Neuronal stem cell (in vitro differentiated cells): ENCODE measurements around the gene BLACAT1.

Source experiments
- DNase-seq: peaks from one replicate; pipeline ENCODE4 v3.0.0-alpha.2; 2013; ENCODE audit warnings: low spot score
- H2AFZ ChIP-seq: one replicate; pipeline ENCODE4 v1.6.1; 2013; ENCODE audit warnings: mild to moderate bottlenecking, low read length, inconsistent platforms
- H2AK5ac ChIP-seq: 2 replicates; pipeline ENCODE4 v1.6.1; 2013; ENCODE audit warnings: low read depth, mild to moderate bottlenecking, inconsistent platforms, low read length, moderate library complexity, mixed read lengths
- H2BK120ac ChIP-seq: 2 replicates; pipeline ENCODE4 v1.6.1; 2013; ENCODE audit warnings: low read depth, mild to moderate bottlenecking, inconsistent platforms, low read length, moderate library complexity, mixed read lengths
- H2BK12ac ChIP-seq: one replicate; pipeline ENCODE4 v1.6.1; 2013; ENCODE audit warnings: low read length, inconsistent platforms
- H2BK15ac ChIP-seq: 2 replicates; pipeline ENCODE4 v1.6.1; 2013; ENCODE audit warnings: mild to moderate bottlenecking, low read length, inconsistent platforms, mixed read lengths
- H2BK5ac ChIP-seq: one replicate; pipeline ENCODE4 v1.6.1; 2013; ENCODE audit warnings: inconsistent platforms, mild to moderate bottlenecking, low read length, moderate library complexity
- H3K14ac ChIP-seq: one replicate; pipeline ENCODE4 v1.6.1; 2013; ENCODE audit warnings: low read length, inconsistent platforms
- H3K18ac ChIP-seq: 2 replicates; pipeline ENCODE4 v1.6.1; 2013; ENCODE audit warnings: low read length, inconsistent platforms
- H3K23ac ChIP-seq: 2 replicates; pipeline ENCODE4 v1.6.1; 2013; ENCODE audit warnings: low read depth, mild to moderate bottlenecking, mixed read lengths, low read length, inconsistent platforms; ENCODE audit not compliant: poor library complexity
- H3K27ac ChIP-seq: replicated peaks from 3 replicates; pipeline ENCODE4 v1.5.1; 2013; ENCODE audit warnings: low read length, inconsistent platforms
- H3K27me3 ChIP-seq, 3 experiments: 2 replicates each; pipeline ENCODE4 v1.6.1; 2013; ENCODE audit warnings: low read length in 3 of 3, mild to moderate bottlenecking in 2 of 3, inconsistent platforms in 1 of 3, low read depth in 1 of 3, mixed read lengths in 1 of 3, moderate library complexity in 1 of 3; ENCODE audit not compliant: control insufficient read depth in 3 of 3, insufficient read depth in 3 of 3
- H3K36me3 ChIP-seq, 2 donors: replicated peaks in 1 of 2; 2 replicates each; pipeline ENCODE4 v1.6.1; 2013; ENCODE audit warnings: low read length in 2 of 2; ENCODE audit not compliant: control insufficient read depth in 2 of 2, insufficient read depth in 2 of 2
- H3K4ac ChIP-seq: 2 replicates; pipeline ENCODE4 v1.6.1; 2013; ENCODE audit warnings: inconsistent platforms, mild to moderate bottlenecking, low read length, moderate library complexity
- H3K4me1 ChIP-seq, 2 donors: 1 replicate in 1 of 2; 2 replicates in 1 of 2; pipeline ENCODE4 v1.6.1; 2013; ENCODE audit warnings: low read length in 2 of 2, low read depth in 1 of 2; ENCODE audit not compliant: control insufficient read depth in 2 of 2, insufficient read depth in 1 of 2
- H3K4me2 ChIP-seq: one replicate; pipeline ENCODE4 v1.6.1; 2013; ENCODE audit warnings: mild to moderate bottlenecking, low read length, inconsistent platforms; ENCODE audit not compliant: insufficient read depth, poor library complexity, severe bottlenecking
- H3K4me3 ChIP-seq, 2 donors: 2 replicates each; pipeline ENCODE4 v1.5.1; 2013; ENCODE audit warnings: low read length in 2 of 2, mild to moderate bottlenecking in 2 of 2, inconsistent platforms in 1 of 2, moderate library complexity in 1 of 2
- H3K79me1 ChIP-seq: one replicate; pipeline ENCODE4 v1.6.1; 2013; ENCODE audit warnings: low read depth, mild to moderate bottlenecking, inconsistent platforms, low read length, moderate library complexity
- H3K9ac ChIP-seq: one replicate; pipeline ENCODE4 v1.6.1; 2013; ENCODE audit warnings: mild to moderate bottlenecking, low read depth, low read length, inconsistent platforms; ENCODE audit not compliant: poor library complexity
- H3K9me3 ChIP-seq, 2 donors: replicated peaks in 1 of 2; 2 replicates each; pipeline versions ENCODE3 to v1.6.1; 2013; ENCODE audit warnings: low read length in 2 of 2, mild to moderate bottlenecking in 2 of 2, inconsistent platforms in 1 of 2, low read depth in 1 of 2, mixed read lengths in 1 of 2, moderate library complexity in 1 of 2; ENCODE audit not compliant: control insufficient read depth in 2 of 2, insufficient read depth in 1 of 2
- H4K8ac ChIP-seq: one replicate; pipeline ENCODE4 v1.6.1; 2013; ENCODE audit warnings: low read depth, mild to moderate bottlenecking, inconsistent platforms, low read length, moderate library complexity
- H4K91ac ChIP-seq: one replicate; pipeline ENCODE4 v1.6.1; 2013; ENCODE audit warnings: low read length, low read depth, mild to moderate bottlenecking, inconsistent platforms; ENCODE audit not compliant: poor library complexity
- WGBS, 2 donors: extraction: QIAGEN DNeasy Blood & Tissue Kit; methylation state at CpG; one replicate each; pipeline ENCODE4 v1.1.7; 2013; ENCODE audit warnings: missing lambda C conversion rate in 2 of 2, mixed read lengths in 1 of 2; ENCODE audit not compliant: insufficient read length in 2 of 2, insufficient replicate concordance in 1 of 2; ENCODE audit errors: extremely low coverage in 2 of 2; 5-methylcytosine and 5-hydroxymethylcytosine counted together

Gene BLACAT1

GRCh38 chr1:205449254-205449749, 6.5 kb downstream of the BLACAT1 start:
- Histone ChIP-seq H3K27ac (peak overlapping the region; percentile 99), H2BK5ac (peak overlapping the region; percentile 95), H3K4me3 (peak overlapping the region in 1 of 2 donors; percentile 74), H3K4ac (peak overlapping the region; percentile 86), H2BK120ac (peak overlapping the region; percentile 93), H3K23ac (peak overlapping the region; percentile 27), H3K14ac (peak overlapping the region; percentile 86), H4K8ac (peak overlapping the region; percentile 55), H3K79me1 (peaks cover 2% of the 10 kb centered on the region), H3K18ac (peak overlapping the region; percentile 98), H2AK5ac (peak overlapping the region; percentile 92), H3K9me3 (no peaks in the 10 kb centered on the region), H3K4me1 (peaks cover 54 to 63% of the 10 kb centered on the region in 2 donors), H2BK15ac (peak overlapping the region; percentile 86), H2AFZ (no peak overlapping the region), H4K91ac (peak overlapping the region; percentile 94), H3K4me2 (peak overlapping the region; percentile 72), H3K36me3 (peaks cover 0 to 12% of the 10 kb centered on the region in 2 donors), H2BK12ac (peak overlapping the region; percentile 92), H3K9ac (peak overlapping the region; percentile 96), H3K27me3 (peaks cover 0 to 48% (median 0%) of the 10 kb centered on the region in 3 experiments)
- no CpG with 5 or more reads among the region's 4 CpGs for WGBS, 2 donors
- no peak for DNase-seq

- Histone ChIP-seq H3K9ac (peak overlapping the region; percentile 96), H4K91ac (no peak overlapping the region), H3K27ac (peak overlapping the region; percentile 99), H4K8ac (peak overlapping the region; percentile 55), H3K27me3 (peaks cover 0 to 48% (median 0%) of the 10 kb centered on the region in 3 experiments), H3K18ac (peak overlapping the region; percentile 98), H3K14ac (peak overlapping the region; percentile 86), H3K4me2 (peak overlapping the region; percentile 72), H2AFZ (no peak overlapping the region), H3K4me1 (peaks cover 56 to 64% of the 10 kb centered on the region in 2 donors), H2BK12ac (no peak overlapping the region), H3K36me3 (peaks cover 0 to 8% of the 10 kb centered on the region in 2 donors), H2AK5ac (peak overlapping the region; percentile 92), H3K9me3 (no peaks in the 10 kb centered on the region), H2BK120ac (peak overlapping the region; percentile 93), H3K79me1 (peaks cover 4% of the 10 kb centered on the region), H3K4me3 (peak overlapping the region in 1 of 2 donors; percentile 74), H3K23ac (no peak overlapping the region), H2BK15ac (peak overlapping the region; percentile 86), H2BK5ac (peak overlapping the region; percentile 95), H3K4ac (peak overlapping the region; percentile 28)
- no peak for DNase-seq
- WGBS, 2 donors = no CpG with 5 or more reads among the region's 6 CpGs
These were observed 7.1 kb downstream of the BLACAT1 start for GRCh38 chr1:205448540-205449253.

GRCh38 chr1:205447457-205448341, 8.1 kb downstream of the BLACAT1 start:
- no peak for DNase-seq
- Histone ChIP-seq H3K23ac (no peak overlapping the region), H3K27ac (peak overlapping the region; percentile 99), H2BK5ac (peak overlapping the region; percentile 85), H2BK12ac (no peak overlapping the region), H4K91ac (peak overlapping the region; percentile 35), H3K27me3 (peaks cover 0 to 48% (median 0%) of the 10 kb centered on the region in 3 experiments), H3K18ac (peak overlapping the region; percentile 94), H3K79me1 (peaks cover 6% of the 10 kb centered on the region), H2AK5ac (peak overlapping the region; percentile 22), H3K4me3 (peak overlapping the region in 1 of 2 donors; percentile 66), H3K9me3 (no peaks in the 10 kb centered on the region), H3K4me2 (peak overlapping the region; percentile 52), H3K4me1 (peaks cover 56 to 66% of the 10 kb centered on the region in 2 donors), H3K9ac (peak overlapping the region; percentile 77), H3K36me3 (peaks cover 0 to 7% of the 10 kb centered on the region in 2 donors), H4K8ac (no peak overlapping the region), H3K4ac (peak overlapping the region; percentile 4), H2BK120ac (peak overlapping the region; percentile 18), H3K14ac (peak overlapping the region; percentile 3), H2BK15ac (peak overlapping the region; percentile 8), H2AFZ (no peak overlapping the region)
- WGBS, 2 donors = no CpG with 5 or more reads among the region's 19 CpGs
